Liver (tissue), 9 donors: ENCODE results near the gene MBP. TPM values are rescaled to one million over a fixed set of nuclear protein-coding genes. Genes with fewer than 3 reads are reported as not detected.

Source experiments
- DNase-seq: peaks from one replicate; pipeline ENCODE4 v3.0.0-alpha.2; 2017; ENCODE audit warnings: low spot score
- H3K27ac ChIP-seq, 2 donors: one replicate each; pipeline ENCODE4 v1.7.0; 2013; ENCODE audit warnings: inconsistent platforms in 2 of 2, low read length in 2 of 2, control low read depth in 1 of 2, low read depth in 1 of 2, mild to moderate bottlenecking in 1 of 2
- H3K27me3 ChIP-seq, 4 donors: one replicate each; pipeline versions ENCODE4 v1.6.1 to v1.7.0; 2013; ENCODE audit warnings: low read length in 3 of 4, inconsistent platforms in 1 of 4, mild to moderate bottlenecking in 1 of 4, moderate library complexity in 1 of 4; ENCODE audit not compliant: control insufficient read depth in 4 of 4, insufficient read depth in 4 of 4
- H3K36me3 ChIP-seq, 4 donors: one replicate each; pipeline versions ENCODE4 v1.6.1 to v1.7.0; 2013; ENCODE audit warnings: low read length in 3 of 4, mild to moderate bottlenecking in 3 of 4, low read depth in 1 of 4, moderate library complexity in 1 of 4; ENCODE audit not compliant: control insufficient read depth in 4 of 4, insufficient read depth in 3 of 4
- H3K4me1 ChIP-seq, 4 donors: one replicate each; pipeline versions ENCODE4 v1.6.1 to v1.7.0; 2013; ENCODE audit warnings: low read length in 3 of 4, mild to moderate bottlenecking in 3 of 4, moderate library complexity in 1 of 4; ENCODE audit not compliant: control insufficient read depth in 4 of 4, insufficient read depth in 4 of 4
- H3K4me3 ChIP-seq, 3 donors: one replicate each; pipeline versions ENCODE4 v1.6.1 to v1.7.0; 2013; ENCODE audit warnings: low read length in 3 of 3, control low read depth in 1 of 3, low read depth in 1 of 3, mild to moderate bottlenecking in 1 of 3
- H3K9ac ChIP-seq, 2 donors: one replicate each; pipeline ENCODE4 v1.7.0; 2013; ENCODE audit warnings: low read length in 2 of 2, mild to moderate bottlenecking in 2 of 2, moderate library complexity in 2 of 2, control low read depth in 1 of 2, low read depth in 1 of 2
- H3K9me3 ChIP-seq, 4 donors: one replicate each; pipeline versions ENCODE4 v1.6.1 to v1.7.0; 2013; ENCODE audit warnings: low read length in 3 of 4; ENCODE audit not compliant: control insufficient read depth in 4 of 4
- EGR1 ChIP-seq, 2 donors: IDR thresholded peaks; 2 replicates each; pipeline ENCODE4 v1.6.1; 2016 to 2018; ENCODE audit warnings: antibody characterized with exemption in 2 of 2, low read depth in 2 of 2
- FOXA1 ChIP-seq: IDR thresholded peaks from 2 replicates; pipeline ENCODE4 v1.6.1; 2016; ENCODE audit warnings: antibody characterized with exemption
- GABPA ChIP-seq, 2 donors: IDR thresholded peaks in 1 of 2; conservative IDR thresholded peaks in 1 of 2; 2 replicates each; pipeline ENCODE4 v1.6.1; 2016; ENCODE audit warnings: antibody characterized with exemption in 2 of 2, mild to moderate bottlenecking in 1 of 2, moderate library complexity in 1 of 2
- HNF4A ChIP-seq, 2 donors: conservative IDR thresholded peaks; 2 replicates each; pipeline ENCODE4 v1.6.1; 2016; ENCODE audit warnings: antibody characterized with exemption in 2 of 2, mild to moderate bottlenecking in 2 of 2
- NR2F2 ChIP-seq: IDR thresholded peaks from 2 replicates; pipeline ENCODE4 v1.6.1; 2016; ENCODE audit warnings: antibody characterized with exemption
- RAD21 ChIP-seq, 2 donors: IDR thresholded peaks; 2 replicates each; pipeline ENCODE4 v1.6.1; 2016; ENCODE audit warnings: antibody characterized with exemption in 2 of 2, mild to moderate bottlenecking in 2 of 2
- RXRA ChIP-seq, 2 donors: IDR thresholded peaks; 2 replicates each; pipeline ENCODE4 v1.6.1; 2017 to 2018; ENCODE audit warnings: antibody characterized with exemption in 2 of 2, mild to moderate bottlenecking in 1 of 2
- SP1 ChIP-seq: IDR thresholded peaks from 2 replicates; pipeline ENCODE4 v1.6.1; 2018; ENCODE audit warnings: antibody characterized with exemption, mild to moderate bottlenecking
- TAF1 ChIP-seq: conservative IDR thresholded peaks from 2 replicates; pipeline ENCODE4 v1.6.1; 2016; ENCODE audit warnings: antibody characterized with exemption, mild to moderate bottlenecking
- YY1 ChIP-seq: IDR thresholded peaks from 2 replicates; pipeline ENCODE4 v1.6.1; 2016; ENCODE audit warnings: antibody characterized with exemption, mild to moderate bottlenecking
- WGBS: extraction: QIAGEN DNeasy Blood & Tissue Kit; methylation state at CpG from one replicate; pipeline ENCODE4 v1.1.7; 2013; 5-methylcytosine and 5-hydroxymethylcytosine counted together
- polyA plus RNA-seq, 2 donors: library from polyadenylated mRNA; stranded (reverse) in 1 of 2; unstranded in 1 of 2; fragments of 200-250 nt in 1 of 2; fragments of >200 nt in 1 of 2; fragmentation: Nextera tagmentation in 1 of 2; extraction: Ambion mirVana in 1 of 2; gene quantifications; one replicate each; pipeline versions ENCODE4 v1.2.1 to v1.2.3, GENCODE V29; 2013 to 2015
- total RNA-seq, 2 donors: library from RNA; depleted of rRNA; stranded (reverse); fragments of >200 nt; gene quantifications; one replicate each; pipeline ENCODE4 v1.2.3, GENCODE V29; 2014
- TF ChIP-seq, protein P1 (sequence below): IDR thresholded peaks from 2 replicates; pipeline ENCODE4 v1.6.1; 2016; ENCODE audit warnings: antibody characterized with exemption
- TF ChIP-seq, protein P2 (sequence below): IDR thresholded peaks from 2 replicates; pipeline ENCODE4 v1.6.1; 2016; ENCODE audit warnings: antibody characterized with exemption, mild to moderate bottlenecking
- TF ChIP-seq, protein P3 (sequence below): IDR thresholded peaks from 2 replicates; pipeline ENCODE4 v1.6.1; 2016; ENCODE audit warnings: antibody characterized with exemption
- donor health status: healthy.
- donor health status: healthy.
- donor health status: healthy.
- donor health status: healthy.
- donor health status: healthy.

Gene MBP
- total and polyA plus RNA-seq, 4 donors, result 9.7 to 23.3 (median 17.7) TPM

GRCh38 chr18:77081390-77081778 is 51.2 kb downstream of the MBP start (continued):
- TF ChIP-seq TAF1 (no peak), RXRA (IDR thresholded peaks at IDR 0.05) (no peak), FOXA1 (no peak), YY1 (no peak), RAD21 (IDR thresholded peaks at IDR 0.05) (no peak), GABPA (IDR thresholded peaks at IDR 0.05 in 1 of 2, conservative IDR thresholded peaks at IDR 0.05 in 1 of 2) (no peak), NR2F2 (no peak), HNF4A (conservative IDR thresholded peaks at IDR 0.05) (no peak), SP1 (no peak)

DNA sequence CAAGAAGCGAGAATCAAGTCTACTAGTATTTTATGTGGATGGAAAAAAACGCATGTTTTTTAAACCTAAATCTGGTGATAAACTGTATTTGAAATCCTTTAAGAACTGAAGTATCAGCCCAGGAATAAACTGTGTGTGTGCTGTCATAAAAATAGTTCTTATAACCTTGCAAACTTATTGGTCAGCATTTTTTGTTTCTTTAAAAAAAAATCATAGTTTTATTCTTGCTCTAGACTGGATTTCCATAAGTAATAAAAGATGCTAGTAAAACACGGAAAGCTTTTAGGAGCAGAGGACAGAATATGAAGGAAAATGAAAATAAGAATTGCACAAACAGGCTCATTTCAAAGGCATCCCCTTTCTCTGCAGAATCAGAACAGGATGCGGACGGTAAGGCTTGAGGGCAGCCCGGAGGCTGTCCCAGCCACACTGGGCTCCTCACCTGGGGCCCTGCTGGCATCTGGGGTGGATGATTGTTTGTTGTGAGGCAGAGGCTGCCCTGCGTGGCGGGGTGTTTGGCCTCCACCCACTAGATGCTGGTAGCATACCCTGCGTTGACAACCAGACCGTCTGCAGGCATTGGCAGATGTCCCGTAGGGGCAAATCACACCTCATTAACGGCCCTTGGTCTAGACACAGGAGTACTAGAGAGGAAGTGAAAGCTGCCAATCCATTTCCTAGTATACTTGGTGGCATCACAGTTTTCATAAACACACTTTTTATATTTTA is 52.5 kb downstream of the MBP start:
- Histone ChIP-seq H3K9me3 (no peaks in the 10 kb centered on the region), H3K9ac (no peak overlapping the region), H3K36me3 (peaks cover 0 to 3% (median 0%) of the 10 kb centered on the region in 4 donors), H3K27ac (no peak overlapping the region), H3K4me1 (peaks cover 8 to 24% (median 12%) of the 10 kb centered on the region in 4 donors), H3K27me3 (no peaks in the 10 kb centered on the region), H3K4me3 (no peak overlapping the region)
- no peak for DNase-seq
- 71% methylated on average over 12 of the region's 12 CpGs for WGBS
- TF ChIP-seq FOXA1, result no peak
- TF ChIP-seq, protein P1, sequence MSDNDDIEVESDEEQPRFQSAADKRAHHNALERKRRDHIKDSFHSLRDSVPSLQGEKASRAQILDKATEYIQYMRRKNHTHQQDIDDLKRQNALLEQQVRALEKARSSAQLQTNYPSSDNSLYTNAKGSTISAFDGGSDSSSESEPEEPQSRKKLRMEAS, result no peak
- TF ChIP-seq SP1, result no peak
- TF ChIP-seq RXRA (IDR thresholded peaks at IDR 0.05), result no peak
- TF ChIP-seq GABPA (IDR thresholded peaks at IDR 0.05 in 1 of 2, conservative IDR thresholded peaks at IDR 0.05 in 1 of 2), result no peak
- TF ChIP-seq RAD21 (IDR thresholded peaks at IDR 0.05), result no peak
- TF ChIP-seq, protein P2, sequence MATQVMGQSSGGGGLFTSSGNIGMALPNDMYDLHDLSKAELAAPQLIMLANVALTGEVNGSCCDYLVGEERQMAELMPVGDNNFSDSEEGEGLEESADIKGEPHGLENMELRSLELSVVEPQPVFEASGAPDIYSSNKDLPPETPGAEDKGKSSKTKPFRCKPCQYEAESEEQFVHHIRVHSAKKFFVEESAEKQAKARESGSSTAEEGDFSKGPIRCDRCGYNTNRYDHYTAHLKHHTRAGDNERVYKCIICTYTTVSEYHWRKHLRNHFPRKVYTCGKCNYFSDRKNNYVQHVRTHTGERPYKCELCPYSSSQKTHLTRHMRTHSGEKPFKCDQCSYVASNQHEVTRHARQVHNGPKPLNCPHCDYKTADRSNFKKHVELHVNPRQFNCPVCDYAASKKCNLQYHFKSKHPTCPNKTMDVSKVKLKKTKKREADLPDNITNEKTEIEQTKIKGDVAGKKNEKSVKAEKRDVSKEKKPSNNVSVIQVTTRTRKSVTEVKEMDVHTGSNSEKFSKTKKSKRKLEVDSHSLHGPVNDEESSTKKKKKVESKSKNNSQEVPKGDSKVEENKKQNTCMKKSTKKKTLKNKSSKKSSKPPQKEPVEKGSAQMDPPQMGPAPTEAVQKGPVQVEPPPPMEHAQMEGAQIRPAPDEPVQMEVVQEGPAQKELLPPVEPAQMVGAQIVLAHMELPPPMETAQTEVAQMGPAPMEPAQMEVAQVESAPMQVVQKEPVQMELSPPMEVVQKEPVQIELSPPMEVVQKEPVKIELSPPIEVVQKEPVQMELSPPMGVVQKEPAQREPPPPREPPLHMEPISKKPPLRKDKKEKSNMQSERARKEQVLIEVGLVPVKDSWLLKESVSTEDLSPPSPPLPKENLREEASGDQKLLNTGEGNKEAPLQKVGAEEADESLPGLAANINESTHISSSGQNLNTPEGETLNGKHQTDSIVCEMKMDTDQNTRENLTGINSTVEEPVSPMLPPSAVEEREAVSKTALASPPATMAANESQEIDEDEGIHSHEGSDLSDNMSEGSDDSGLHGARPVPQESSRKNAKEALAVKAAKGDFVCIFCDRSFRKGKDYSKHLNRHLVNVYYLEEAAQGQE, result no peak
- TF ChIP-seq NR2F2, result no peak
- TF ChIP-seq, protein P3, sequence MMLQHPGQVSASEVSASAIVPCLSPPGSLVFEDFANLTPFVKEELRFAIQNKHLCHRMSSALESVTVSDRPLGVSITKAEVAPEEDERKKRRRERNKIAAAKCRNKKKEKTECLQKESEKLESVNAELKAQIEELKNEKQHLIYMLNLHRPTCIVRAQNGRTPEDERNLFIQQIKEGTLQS, result no peak
- TF ChIP-seq EGR1 (IDR thresholded peaks at IDR 0.05; ENCODE audit: low read depth in 2 of 2), result no peak

DNA sequence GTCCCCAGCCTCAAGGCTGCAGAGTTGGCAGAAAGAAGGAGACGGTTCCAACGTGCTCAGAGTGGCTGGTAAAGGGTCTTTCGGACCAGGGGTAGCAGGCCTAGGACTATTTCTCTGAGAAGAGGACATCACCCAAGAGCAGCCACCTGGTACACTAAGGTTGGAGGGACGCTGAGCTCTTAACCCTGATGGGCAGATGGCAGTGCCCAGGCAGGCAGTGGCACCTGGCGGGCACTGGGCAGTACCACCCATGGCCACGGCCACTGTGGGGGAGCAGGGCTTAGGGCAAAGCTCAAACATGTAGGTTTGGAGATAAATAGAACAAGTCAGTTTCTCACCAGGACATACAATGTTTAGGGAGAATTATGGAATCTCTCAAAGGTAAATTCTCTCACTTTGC is 53.5 kb downstream of the MBP start:
- DNase-seq, result no peak
- TF ChIP-seq, protein P3, result no peak
- TF ChIP-seq GABPA (IDR thresholded peaks at IDR 0.05 in 1 of 2, conservative IDR thresholded peaks at IDR 0.05 in 1 of 2) (no peak), HNF4A (conservative IDR thresholded peaks at IDR 0.05) (no peak), YY1 (no peak), EGR1 (IDR thresholded peaks at IDR 0.05; ENCODE audit: low read depth in 2 of 2) (no peak), RAD21 (IDR thresholded peaks at IDR 0.05) (no peak)
- 88% methylated on average over 6 of the region's 6 CpGs for WGBS
- Histone ChIP-seq H3K36me3 (peaks cover 0 to 3% (median 0%) of the 10 kb centered on the region in 4 donors), H3K9ac (no peak overlapping the region), H3K9me3 (no peaks in the 10 kb centered on the region), H3K27me3 (no peaks in the 10 kb centered on the region), H3K4me1 (peaks cover 7 to 21% (median 11%) of the 10 kb centered on the region in 4 donors), H3K4me3 (no peak overlapping the region), H3K27ac (no peak overlapping the region)
